Hypothalamus (tissue), 51 donors: Measurements from ENCODE around the gene KIF2C.
"Not testable (repeated sequence)": the region's sequence is repeated elsewhere in the genome, so short reads cannot be mapped to it uniquely, and the experiment has no call there.

ENCODE experiments used
- DNase-seq, 51 donors: peaks; one replicate each; lab custom pipeline; 2025; lab: John Stamatoyannopoulos, UW

KIF2C gene

DNA sequence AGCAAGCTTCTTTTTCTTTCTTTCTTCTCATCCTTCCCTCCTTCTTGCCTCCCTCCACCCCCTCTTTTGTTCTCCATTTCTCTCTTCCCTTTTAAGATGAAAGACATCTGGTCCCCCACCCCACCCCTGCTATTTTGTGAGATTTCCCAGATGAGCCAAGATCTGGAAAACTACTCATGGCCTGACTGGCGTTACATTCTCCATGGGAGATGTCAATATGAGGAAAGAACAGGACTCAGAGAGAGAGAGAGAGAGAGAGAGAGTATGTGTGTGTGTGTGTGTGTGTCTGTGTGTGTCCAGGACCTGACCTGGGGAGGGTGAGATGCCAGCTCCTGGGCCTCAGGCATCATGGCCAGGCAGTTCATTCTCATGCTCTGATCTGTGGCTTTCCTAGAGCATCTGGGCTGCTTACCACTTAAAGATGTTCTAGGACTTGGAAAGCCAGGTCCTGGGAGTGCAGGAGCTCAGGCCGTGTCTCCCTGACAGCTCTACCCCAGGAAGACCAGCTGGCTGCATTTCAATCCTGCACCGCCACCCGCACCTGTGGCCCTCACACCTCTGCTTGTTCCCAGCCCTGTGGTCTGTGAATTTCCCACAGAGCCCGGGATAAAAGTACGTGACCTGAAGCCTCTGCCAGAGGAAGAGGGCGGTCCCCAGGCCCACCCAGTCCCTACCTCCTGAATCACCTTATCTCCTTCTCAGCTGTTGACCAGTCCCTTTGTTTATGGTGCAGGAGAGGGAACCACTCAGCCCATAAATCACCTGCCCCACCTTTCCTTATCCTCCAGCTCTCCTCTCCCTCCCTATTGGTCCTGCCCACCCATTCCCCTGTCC is 51.5 kb downstream of the KIF2C start:
- no peak for DNase-seq

DNA sequence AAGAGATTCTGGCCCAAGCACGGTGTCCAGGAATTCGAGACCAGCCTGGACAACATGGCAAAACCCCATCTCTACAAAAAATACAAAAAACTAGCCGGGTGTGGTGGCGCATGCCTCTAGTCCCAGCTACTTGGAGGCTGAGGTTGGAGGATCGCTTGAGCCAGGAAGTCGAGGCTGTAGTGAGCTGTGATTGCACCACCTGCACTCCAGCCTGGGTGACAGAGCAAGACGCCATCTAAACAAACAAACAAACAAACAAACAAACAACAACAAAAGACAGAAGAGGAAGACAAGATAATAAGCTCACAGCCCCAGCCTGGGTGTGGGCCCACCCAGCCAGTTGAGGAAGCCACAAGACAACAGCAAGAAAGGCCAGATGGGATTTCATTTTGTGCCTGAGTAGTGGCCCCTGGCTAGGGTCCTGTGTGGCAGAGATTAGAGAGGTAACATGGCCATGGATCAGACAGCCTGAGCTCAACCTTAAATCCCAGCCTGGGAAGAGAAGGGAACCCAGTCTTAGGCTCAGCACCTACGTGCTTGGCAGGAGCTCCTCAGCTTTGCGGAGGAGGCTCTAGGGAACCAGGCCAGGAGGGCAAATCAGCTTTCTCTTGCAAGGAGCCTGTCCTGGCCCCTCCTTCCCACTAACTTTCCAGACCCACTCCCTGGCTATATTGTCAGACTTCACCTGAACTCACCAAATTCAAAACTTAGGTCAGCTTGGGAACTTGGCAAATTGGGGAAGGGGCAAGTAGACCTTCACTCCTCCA is 53.3 kb downstream of the KIF2C start:
- no peak for DNase-seq

DNA sequence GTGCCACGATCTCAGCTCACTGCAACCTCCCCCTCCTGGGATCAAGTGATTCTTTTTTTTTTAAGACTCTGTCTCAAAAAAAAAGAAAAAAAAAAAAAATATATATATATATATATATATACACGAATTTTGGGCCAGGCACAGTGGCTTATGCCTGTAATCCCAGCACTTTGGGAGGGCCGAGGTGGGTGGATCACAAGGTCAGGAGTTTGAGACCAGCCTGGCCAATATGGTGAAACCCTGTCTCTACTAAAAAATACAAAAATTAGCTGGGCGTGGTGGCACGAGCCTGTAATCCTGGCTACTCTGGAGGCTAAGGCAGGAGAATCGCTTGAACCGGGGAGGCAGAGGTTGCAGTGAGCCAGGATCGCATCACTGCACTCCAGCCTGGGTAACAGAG is 58.2 kb downstream of the KIF2C start:
- not testable (repeated sequence) for DNase-seq

DNA sequence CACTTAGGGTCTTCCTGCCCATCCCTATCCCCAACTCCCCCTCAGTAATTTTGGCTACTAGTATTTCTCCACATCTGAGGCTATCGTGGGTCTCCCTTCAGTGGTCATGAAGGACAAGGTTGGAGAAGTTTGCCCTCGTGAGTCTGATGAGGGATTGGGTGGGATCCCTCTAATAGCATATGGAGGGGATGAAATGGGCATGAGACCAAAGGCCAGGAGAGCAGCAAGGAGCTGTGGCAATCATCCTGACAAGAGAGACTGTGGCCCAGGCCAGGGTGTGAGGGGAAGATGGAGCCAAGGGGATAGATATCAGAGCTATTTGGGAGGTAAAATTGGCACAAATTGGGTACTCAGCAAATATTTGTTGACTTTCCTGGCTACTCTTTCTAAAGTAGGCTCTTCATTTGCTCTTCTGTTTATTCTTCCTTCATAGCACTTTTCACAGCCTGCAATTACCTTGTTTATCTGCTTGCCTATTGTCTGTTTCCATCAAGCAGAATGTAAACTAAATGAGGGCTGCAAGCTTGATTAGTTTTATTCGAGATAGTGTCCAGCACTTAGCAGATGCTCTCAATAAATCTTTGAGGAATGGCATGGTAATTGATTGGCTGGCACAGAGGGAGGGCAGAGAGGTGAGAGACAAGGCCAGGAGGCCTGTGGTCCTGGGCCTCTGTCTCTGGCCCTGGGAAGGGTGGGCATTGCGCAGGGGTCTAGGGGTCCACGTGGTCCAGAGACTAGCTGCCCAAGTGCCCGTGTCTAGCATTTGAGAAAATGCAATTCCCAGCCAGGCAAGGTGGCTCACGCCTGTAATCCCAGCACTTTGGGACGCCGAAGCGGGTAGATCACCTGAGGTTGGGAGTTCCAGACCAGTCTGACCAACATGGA is 59.1 kb downstream of the KIF2C start:
- DNase-seq = no peak

DNA sequence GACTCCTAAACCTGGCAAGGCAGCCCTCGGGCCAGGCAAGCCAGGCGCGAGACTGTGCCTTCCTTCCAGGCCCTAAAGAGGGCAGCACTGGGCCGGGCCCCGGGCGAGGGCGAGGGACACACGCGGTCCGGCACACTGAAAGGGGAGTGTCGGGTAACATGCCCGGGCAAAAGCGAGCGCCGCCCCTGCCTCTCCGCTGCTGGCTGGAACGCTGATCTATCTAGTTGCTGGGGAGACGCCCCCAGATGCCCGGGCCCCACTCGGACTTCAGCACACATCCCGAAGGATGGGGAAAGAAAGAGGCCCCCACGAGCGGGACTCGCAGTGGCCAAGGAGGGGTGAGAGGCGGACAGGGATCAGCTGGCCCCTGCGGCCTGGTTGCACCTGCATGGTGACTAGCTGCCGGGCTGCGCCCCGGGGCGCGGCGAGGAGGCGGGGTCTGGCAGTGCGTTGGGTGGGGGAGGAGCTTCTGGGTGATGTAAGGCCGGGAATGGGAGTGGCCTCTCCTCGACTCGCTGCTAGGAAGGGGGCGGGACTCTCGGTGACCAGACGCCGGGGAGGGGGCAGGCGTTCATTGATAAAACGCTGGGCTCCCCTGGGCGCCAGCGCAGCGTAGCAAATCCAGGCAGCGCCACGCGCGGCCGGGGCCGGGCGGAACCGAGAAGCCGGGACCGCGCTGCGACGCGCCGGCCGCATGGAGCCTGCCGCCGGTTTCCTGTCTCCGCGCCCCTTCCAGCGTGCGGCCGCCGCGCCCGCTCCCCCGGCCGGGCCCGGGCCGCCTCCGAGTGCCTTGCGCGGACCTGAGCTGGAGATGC is 60.3 kb downstream of the KIF2C start, which contains the start of gene PLK3:
Gene PLK3, plus strand, starts transcription at position 608 of the 815 bp plus-strand sequence. Its CDS starts 87 bp downstream, at position 695.
- peak; percentile 74 to 100 (median 98) for DNase-seq

DNA sequence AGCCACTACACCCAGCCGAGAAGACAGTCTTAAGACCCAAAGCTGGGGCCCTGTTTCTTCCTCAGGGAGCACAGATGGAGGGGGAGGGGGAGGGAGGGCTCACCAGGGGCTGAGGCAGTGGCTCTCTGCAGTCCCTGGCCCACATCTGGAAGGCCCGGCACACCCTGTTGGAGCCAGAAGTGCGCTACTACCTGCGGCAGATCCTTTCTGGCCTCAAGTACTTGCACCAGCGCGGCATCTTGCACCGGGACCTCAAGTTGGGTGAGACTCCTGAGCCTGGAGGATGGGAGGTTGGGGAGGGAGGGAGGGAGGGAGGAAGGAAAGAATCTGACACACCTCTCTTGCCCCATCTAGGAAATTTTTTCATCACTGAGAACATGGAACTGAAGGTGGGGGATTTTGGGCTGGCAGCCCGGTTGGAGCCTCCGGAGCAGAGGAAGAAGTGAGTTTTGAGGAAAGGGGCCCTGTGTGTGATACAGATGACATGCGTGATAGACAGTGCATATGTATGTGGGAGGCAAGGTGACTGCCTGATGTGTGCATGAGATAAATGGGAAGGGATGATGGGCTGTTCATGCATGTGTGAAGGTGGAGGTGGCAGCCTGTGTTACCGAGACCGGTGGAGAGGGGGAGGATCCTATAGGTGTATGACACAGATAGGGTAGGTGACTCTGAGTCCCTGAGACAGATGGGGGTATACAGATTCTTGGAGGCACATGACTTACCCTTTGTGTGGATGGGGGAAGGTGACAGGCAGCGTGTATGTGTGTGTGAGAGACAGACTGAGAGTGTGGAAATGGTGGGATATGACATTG is 62.1 kb downstream of the KIF2C start:
- peak in 1 of 51 donors; percentile 75 for DNase-seq

DNA sequence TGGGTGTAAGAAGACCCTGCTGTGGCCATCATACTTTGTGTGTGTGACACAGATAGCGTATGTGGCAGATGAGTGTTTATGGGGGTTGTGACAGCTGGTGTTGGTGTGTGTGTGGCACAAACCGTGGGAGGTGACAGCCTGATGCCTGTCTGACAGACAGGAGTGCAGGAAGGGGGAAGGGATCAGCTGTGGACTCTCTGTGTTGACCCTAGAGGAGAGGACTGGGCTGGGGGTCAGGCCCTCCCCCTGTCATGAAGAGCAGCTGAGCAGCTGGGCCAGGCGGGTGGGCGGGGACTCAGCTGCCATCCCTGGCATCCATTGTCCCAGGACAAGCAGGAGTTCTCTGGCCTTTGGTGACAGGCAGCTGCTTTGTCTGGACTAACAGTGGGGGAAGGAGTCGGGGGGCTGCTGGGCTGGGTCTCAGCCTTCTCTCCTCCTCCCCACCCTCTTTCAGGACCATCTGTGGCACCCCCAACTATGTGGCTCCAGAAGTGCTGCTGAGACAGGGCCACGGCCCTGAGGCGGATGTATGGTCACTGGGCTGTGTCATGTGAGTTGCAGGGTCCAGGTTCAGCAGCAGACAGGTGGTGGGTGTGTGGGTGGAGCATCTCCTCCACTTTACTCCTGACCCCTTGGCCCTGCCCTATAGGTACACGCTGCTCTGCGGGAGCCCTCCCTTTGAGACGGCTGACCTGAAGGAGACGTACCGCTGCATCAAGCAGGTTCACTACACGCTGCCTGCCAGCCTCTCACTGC is 62.8 kb downstream of the KIF2C start:
- DNase-seq = peak in 25 of 51 donors; percentile 13 to 66 (median 39)

DNA sequence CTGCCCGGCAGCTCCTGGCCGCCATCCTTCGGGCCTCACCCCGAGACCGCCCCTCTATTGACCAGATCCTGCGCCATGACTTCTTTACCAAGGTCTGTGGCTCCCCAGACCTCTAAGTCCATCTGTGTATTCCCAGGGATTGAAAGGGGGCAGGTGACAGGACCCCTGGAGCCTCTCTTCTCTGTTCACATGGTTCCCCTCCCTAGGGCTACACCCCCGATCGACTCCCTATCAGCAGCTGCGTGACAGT is 63.4 kb downstream of the KIF2C start:
- no peak for DNase-seq

DNA sequence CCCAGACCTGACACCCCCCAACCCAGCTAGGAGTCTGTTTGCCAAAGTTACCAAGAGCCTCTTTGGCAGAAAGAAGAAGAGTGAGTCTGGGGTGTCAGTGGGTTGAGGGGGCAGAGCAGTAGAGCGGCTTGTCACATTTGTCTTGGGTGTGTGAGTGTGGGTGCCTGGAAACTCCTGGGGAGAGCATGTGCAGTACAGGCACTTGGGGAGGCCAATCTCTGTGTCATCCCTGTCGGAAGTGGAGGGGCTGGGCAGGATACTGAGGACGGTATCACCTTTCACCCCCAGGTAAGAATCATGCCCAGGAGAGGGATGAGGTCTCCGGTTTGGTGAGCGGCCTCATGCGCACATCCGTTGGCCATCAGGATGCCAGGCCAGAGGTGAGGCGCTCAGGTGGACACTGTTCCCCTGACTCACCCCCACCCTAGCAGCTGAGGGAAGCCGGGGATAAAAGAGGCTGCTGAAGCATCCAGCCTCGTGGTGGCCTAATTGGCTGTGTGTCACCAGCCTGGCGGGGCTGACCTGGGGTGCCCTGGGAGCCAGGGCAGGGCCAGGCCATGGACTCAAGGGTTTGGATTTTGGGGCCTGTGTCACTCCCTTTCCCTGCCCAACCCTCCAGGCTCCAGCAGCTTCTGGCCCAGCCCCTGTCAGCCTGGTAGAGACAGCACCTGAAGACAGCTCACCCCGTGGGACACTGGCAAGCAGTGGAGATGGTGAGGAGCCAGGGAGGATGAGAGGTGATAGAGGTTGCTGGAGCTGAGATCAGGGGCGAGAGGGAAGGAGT is 63.9 kb downstream of the KIF2C start:
- DNase-seq = no peak

DNA sequence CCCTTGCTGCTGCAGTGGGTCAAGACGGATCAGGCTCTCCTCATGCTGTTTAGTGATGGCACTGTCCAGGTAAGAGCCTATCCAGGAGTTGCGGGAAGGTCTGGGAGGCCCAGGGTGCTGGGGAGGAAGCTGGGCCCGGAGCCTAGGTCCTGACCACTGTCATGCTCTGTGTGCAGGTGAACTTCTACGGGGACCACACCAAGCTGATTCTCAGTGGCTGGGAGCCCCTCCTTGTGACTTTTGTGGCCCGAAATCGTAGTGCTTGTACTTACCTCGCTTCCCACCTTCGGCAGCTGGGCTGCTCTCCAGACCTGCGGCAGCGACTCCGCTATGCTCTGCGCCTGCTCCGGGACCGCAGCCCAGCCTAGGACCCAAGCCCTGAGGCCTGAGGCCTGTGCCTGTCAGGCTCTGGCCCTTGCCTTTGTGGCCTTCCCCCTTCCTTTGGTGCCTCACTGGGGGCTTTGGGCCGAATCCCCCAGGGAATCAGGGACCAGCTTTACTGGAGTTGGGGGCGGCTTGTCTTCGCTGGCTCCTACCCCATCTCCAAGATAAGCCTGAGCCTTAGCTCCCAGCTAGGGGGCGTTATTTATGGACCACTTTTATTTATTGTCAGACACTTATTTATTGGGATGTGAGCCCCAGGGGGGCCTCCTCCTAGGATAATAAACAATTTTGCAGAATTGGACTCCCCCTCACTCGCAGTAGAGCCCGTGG is 65.8 kb downstream of the KIF2C start:
- no peak for DNase-seq

DNA sequence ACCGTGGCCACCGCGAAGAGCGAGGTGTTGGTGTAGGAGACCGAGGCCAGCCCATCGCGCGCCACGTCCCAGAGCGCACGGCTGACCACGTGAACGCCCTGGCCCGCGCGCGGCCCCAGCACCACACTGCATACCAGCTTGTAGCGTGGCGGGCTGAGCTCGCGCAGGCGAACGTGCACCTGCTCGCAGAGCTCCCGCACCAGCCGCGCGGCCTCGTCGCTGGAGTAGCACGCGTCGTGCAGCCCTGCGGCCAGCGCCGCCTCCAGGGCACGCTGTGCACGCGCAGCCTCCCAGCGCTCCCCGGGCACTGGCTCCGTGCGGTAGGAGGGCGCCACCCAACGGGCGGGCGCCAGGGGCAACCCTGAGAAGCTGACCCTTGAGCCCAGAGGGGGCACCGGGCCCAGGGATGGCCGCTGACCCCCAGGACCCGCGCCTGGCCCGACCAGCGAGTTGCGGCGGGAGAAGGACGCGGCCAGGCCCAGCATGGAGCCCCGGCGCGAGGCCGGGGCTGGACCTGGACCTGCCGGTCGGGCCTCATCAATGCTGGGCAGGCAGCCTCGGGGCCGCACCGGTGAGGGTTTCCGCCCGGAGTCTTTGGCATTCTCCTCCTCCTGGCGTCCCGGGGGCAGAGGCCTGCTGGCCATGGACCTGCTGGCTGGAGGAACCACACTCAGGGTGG is 66.5 kb downstream of the KIF2C start:
- no peak for DNase-seq

DNA sequence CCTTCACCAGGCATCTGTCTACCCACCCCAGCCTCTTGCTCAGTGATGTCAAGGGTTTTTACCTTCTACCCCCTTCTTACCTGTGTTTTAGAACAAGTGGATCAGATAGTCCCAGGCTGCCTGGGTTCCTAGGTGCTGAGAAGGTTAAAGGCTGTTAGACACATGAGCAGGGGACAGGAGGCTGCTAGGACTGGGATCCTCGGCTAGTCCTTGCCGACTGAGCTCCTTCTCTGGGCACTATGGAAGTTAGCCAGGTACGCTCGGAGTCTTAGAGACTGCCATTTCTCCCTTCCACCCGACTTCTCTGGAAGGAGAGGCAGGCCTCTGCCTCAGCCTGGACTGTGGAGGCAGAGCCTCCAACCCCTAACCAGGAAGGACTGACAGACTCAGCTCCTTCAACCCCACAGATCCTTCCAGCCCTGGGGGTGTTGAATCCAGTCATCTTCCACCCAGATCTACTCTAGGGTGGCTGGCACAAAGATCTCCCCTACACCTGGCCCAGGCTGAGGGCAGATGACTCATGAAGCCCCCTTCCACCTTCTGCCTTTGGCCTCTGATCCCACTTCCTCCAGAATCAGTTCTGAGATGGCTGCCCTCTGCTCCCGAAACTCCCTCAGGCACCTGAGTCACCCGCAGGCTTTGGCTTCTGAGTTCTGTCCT is 67.2 kb downstream of the KIF2C start, which contains the start of gene DYNLT4:
Gene DYNLT4, minus strand, starts transcription at position 648 of the 660 bp plus-strand sequence. CDS start 683 bp downstream, outside the sequence.
- DNase-seq = no peak

DNA sequence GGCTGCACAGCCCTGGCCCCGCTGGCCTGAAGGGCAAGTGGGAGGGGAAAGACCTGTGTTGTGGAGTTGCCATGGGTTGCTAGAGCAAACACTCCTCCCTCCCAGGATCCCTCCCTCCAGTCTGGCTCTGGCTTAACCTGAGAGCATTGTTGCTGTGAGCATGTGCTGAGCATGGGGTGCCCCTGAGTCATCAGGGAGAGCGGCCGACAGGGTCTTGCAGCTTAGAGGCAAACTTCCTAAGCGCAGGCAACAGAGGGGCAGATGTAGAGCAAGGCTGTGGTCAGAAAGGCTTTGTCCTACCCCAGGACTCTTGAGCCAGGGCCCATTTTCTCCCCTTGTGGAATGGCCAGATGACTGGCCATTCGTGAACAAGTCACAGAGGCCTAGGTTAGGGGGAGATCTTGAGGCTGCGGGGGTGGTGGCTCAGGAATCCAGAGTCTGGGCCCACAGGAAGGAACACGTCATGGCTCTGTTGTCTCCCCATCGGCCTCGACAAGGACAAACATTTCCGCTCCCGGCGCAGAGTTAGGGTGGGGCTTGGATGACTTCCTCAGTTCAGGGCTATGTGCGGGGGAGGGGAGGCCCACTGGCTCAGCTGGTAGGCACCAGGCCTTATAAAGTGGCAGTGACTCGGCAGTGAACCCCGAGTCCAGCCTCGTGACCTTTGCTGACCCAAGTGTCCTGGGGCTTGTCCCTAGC is 67.9 kb downstream of the KIF2C start:
- DNase-seq = peak in 48 of 51 donors; percentile 31 to 92 (median 67)

DNA sequence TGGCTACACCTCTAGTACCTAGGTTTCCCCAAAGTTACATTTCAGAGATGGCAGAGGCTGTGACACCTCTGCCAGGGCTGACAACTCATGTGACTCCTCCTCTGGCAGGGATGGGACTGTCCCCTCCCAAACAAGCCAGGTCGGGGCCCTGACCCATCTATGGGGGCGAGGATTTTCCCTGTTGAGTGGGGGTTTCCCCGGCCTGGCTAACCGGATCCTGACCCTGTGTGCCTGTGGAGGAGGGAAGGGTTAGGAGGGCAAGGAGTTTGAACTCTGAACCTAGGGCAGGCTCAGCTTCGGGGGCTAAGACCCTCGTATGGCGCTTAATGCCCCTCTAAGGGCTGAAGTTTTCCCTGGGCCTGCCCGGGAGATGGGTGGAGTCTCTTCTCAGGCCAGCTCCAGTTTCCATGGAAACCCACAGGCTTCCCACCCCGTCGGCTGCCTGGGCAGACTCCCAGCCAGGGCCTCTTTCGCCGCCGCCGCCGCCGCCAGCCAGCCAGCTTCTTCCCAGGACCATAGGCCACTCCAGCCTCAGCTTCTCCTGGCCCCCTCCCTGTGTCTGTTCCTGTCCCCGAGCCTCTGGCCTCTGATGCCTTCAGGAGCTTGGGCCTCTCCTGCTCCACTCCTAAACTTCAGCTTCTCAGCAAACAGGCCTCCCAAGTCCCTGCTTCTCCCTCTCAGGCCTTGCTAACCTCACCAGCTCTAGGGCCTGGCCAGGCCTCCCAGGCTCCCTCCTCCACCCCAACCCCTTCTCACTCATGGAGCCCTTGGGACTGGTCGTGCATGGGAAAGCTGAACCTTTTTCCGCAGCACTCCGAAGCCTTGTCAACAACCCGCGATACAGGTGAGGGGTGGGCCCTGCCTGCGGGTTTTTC is 68.7 kb downstream of the KIF2C start, which contains the start of gene BTBD19:
Gene BTBD19, plus strand, starts transcription at position 461 of the 875 bp plus-strand sequence. Its CDS starts 298 bp downstream, at position 759.
- peak in 47 of 51 donors; percentile 11 to 87 (median 67) for DNase-seq
